A204.1 (cell line): Measurements from ENCODE around the gene IFT27.

Experiments used
- FAIRE-seq: peaks from 2 replicates; lab custom pipeline; 2012; peaks lifted over from hg19 to GRCh38; lab: Jason Lieb, UNC

Gene IFT27

GRCh38 chr22:36796552-36797175, 20.7 kb upstream of the IFT27 start:
- FAIRE-seq = no peak

- FAIRE-seq = no peak
These were observed 19.7 kb upstream of the IFT27 start for GRCh38 chr22:36795633-36796032.

GRCh38 chr22:36790648-36791047, 14.7 kb upstream of the IFT27 start:
- no peak for FAIRE-seq

GRCh38 chr22:36787204-36787988, 11.5 kb upstream of the IFT27 start:
- no peak for FAIRE-seq

- no peak for FAIRE-seq
These were observed 7.8 kb upstream of the IFT27 start for GRCh38 chr22:36783743-36784142.

DNA sequence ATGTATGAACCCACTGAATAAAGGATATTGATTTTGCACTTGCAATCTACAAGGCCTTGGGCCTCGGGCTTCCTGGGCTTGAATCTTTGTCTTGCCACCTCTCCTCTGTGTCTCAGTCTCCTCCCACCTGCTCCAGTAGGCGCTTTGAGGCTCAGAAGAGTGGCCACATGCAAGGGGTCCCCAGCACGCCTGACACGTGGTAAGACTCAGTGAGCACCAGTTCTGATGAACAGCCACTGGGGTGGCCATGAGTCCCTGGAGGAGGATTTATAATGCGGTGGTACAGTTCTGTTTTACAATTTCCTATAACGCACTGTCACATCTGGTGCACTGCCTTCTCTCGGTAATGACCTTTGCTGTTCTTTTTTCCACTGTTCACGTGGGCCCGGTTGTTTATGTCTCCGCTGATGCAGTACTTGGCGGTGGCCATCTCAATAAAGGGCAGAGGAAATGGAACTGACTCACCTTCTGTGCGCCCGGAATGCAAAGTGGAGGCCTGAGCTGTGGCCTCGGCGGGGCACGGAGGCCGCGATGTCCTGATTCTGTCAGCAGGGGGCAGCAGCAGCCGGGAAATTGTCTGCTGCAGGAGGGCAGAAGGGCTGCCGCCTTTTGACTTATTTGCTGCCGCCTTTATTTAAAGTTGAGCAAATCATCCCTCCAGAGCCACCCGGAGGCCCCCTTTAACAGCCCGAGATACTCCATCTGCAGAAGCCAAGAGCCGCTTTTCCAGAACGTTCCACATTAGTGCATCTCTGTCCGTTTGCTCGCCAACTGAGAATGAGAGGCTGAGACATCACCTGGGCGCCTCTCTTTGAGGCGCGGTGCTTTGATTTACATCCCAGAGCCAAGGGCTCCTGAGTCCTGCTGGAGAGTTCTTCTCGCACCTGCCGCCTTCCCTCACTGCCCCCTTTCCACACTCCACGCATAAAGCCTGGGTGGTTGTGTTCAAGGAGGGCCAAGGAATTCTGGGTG, 6.0 kb upstream of the IFT27 start:
- FAIRE-seq = no peak

- no peak for FAIRE-seq
These were observed 2.1 kb upstream of the IFT27 start for GRCh38 chr22:36778020-36778419.

DNA sequence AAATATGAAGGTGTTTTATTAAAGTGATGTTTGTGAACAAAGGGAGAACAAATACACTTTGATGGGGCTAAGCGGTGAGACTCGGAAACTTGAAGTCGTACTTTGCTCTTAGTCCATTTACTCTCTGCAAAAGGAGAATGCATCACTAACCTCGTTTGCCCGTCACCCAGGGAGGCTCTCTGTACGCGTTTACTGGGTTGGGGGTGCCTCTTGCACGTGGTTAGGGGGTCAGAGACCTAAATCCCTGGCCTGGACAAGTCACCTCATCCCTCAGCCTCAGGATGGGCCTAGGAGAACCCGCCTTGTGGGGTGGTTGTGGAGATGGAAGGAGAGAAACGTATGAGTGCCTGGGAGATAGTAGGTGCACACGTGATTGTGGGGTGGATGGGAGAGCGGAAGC, 803 bp upstream of the IFT27 start:
- no peak for FAIRE-seq

GRCh38 chr22:36775586-36775963, 344 bp downstream of the IFT27 start:
- no peak for FAIRE-seq

- peak; percentile 53 for FAIRE-seq
These were observed 2.0 kb downstream of the IFT27 start for GRCh38 chr22:36773935-36774334.

GRCh38 chr22:36772451-36772850, 3.5 kb downstream of the IFT27 start:
- FAIRE-seq = no peak

- no peak for FAIRE-seq
These were observed 4.4 kb downstream of the IFT27 start for GRCh38 chr22:36771356-36772063.

- FAIRE-seq = no peak
These were observed 5.2 kb downstream of the IFT27 start for GRCh38 chr22:36770513-36771231.

DNA sequence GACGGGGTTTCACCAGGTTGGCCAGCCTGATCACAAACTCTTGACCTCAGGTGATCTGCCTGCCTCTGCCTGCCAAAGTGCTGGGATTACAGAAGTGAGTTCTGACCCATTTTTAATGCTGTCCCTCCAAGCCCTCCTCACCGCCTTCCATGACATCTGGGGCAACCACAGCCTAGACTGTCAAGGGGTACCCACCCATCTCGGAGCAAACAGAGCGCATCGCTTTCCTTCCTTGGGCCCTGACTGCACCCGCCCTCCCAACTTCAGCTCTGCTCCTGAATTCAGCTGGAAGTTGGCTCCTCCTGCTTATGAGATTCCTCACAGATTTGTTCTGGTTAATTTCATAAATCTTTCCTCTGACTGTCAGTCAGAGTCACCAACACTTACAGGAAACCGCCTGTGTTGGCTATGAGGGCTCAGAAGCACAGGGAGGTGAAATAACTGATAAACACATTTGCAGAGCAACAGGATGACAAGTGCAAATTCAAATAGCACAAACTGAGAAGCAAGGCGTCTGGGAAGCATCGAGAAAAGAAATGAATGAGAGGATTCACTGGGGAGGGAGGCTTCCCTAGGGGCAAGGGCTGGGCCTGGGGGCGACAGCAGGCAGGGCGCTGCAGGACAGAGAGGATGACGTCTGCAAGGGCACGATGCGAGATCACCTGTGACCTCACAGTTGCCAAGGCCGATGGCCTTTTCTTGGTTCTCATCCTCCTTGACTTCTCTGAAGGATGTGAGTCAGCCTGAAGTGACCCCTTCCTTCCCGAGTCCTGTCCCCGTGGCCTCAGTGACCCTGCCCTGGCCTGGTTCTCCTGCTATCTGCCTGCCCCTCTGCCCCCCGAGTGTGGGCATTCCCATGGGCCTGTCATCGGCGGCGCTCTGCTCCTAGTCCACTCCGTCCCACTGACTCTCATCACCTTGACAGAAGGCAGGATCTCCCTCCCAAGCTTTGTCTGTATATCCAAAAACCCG, 6.1 kb downstream of the IFT27 start:
- no peak for FAIRE-seq

GRCh38 chr22:36768616-36769015, 7.3 kb downstream of the IFT27 start:
- no peak for FAIRE-seq

DNA sequence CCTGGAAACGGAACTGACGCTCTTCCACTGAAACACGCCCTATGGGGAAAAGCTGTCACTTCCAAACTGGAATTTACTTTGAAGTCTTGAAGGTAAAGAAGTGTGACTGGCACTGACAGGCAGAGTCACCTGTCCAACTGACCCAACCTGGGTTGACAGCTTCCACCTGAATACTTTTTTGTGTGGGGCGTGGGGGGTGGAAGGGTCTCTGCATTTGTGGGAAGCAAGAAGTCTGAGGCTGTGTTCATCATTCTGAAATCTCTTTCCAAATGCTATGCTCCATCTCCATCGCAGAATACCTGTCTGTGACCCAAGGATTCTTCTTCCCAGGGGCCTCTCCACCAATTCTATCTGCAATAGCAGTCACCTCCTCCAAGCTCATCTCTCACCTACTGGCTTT, 7.8 kb downstream of the IFT27 start:
- no peak for FAIRE-seq

GRCh38 chr22:36767035-36767775, 8.7 kb downstream of the IFT27 start:
- no peak for FAIRE-seq

- FAIRE-seq = no peak
These were observed 9.9 kb downstream of the IFT27 start for GRCh38 chr22:36765943-36766450.
